H1 (cell line): ENCODE measurements around the gene TNIK. TPM values are rescaled to one million over a fixed set of nuclear protein-coding genes. Genes with fewer than 3 reads are reported as not detected.
A peak's percentile ranks its signal among the peaks of the same experiment; 100 is the strongest.

Source experiments
- CTCF ChIA-PET: fragments of 300-600 bp; sonication (Branson Sonifier 250); formaldehyde crosslinking; loops from one replicate; lab custom pipeline; 2021; ENCODE audit not compliant: partially characterized antibody; lab: Charles Lee
- POLR2A ChIA-PET: fragments of 300-600 bp; sonication (Branson Sonifier 250); formaldehyde crosslinking; loops from one replicate; lab custom pipeline; 2021; ENCODE audit warnings: inconsistent platforms; ENCODE audit not compliant: partially characterized antibody; lab: Charles Lee
- DNase-seq, 2 experiments: peaks; one replicate each; pipeline versions ENCODE4 v3.0.0 to v3.0.0-alpha.2; 2010 to 2022; ENCODE audit warnings: low spot score in 2 of 2, low read depth in 1 of 2, mixed read lengths in 1 of 2
- FAIRE-seq: peaks from 2 replicates; lab custom pipeline; 2011; peaks lifted over from hg19 to GRCh38; lab: Jason Lieb, UNC
- H2AFZ ChIP-seq: 2 replicates; pipeline ENCODE4 v1.8.1; 2012; ENCODE audit warnings: low read length, inconsistent platforms
- H2AK5ac ChIP-seq: 2 replicates; pipeline ENCODE4 v1.6.1; 2013; ENCODE audit warnings: low read depth, low read length
- H2BK120ac ChIP-seq: replicated peaks from 2 replicates; pipeline ENCODE3; 2013; ENCODE audit warnings: low read depth, low read length, inconsistent platforms
- H2BK12ac ChIP-seq: 2 replicates; pipeline ENCODE4 v1.6.1; 2013; ENCODE audit warnings: low read depth, low read length
- H2BK15ac ChIP-seq: 2 replicates; pipeline ENCODE4 v1.6.1; 2013; ENCODE audit warnings: low read length
- H2BK20ac ChIP-seq: 2 replicates; pipeline ENCODE4 v1.6.1; 2013; ENCODE audit warnings: low read length
- H2BK5ac ChIP-seq: 2 replicates; pipeline ENCODE4 v1.6.1; 2013; ENCODE audit warnings: low read depth, low read length
- H3K14ac ChIP-seq: 2 replicates; pipeline ENCODE4 v1.6.1; 2013; ENCODE audit warnings: inconsistent platforms; ENCODE audit not compliant: insufficient read length
- H3K18ac ChIP-seq: 2 replicates; pipeline ENCODE4 v1.6.1; 2013; ENCODE audit warnings: low read length; ENCODE audit errors: extremely low read depth
- H3K23ac ChIP-seq: 2 replicates; pipeline ENCODE4 v1.6.1; 2013; ENCODE audit warnings: inconsistent platforms; ENCODE audit not compliant: insufficient read length
- H3K23me2 ChIP-seq: 2 replicates; pipeline ENCODE4 v1.6.1; 2013; ENCODE audit warnings: low read depth, low read length
- H3K27ac ChIP-seq: 2 replicates; pipeline ENCODE4 v1.6.1; 2011; ENCODE audit warnings: low read depth, low read length, inconsistent platforms
- H3K27me3 ChIP-seq, 4 experiments: replicated peaks in 1 of 4; 1 replicate in 1 of 4; 2 replicates in 3 of 4; pipeline versions ENCODE4 v1.6.1 to v1.8.1; 2011 to 2013; ENCODE audit warnings: low read length in 3 of 4, mild to moderate bottlenecking in 3 of 4, inconsistent platforms in 2 of 4, mixed read lengths in 2 of 4, moderate library complexity in 1 of 4; ENCODE audit not compliant: control insufficient read depth in 3 of 4, insufficient read depth in 3 of 4; ENCODE audit errors: extremely low read depth in 1 of 4
- H3K36me3 ChIP-seq, 4 experiments: 2 replicates each; pipeline versions ENCODE4 v1.6.1 to v1.8.1; 2011 to 2013; ENCODE audit warnings: mild to moderate bottlenecking in 4 of 4, low read length in 3 of 4, moderate library complexity in 2 of 4, control low read depth in 1 of 4, inconsistent platforms in 1 of 4; ENCODE audit not compliant: insufficient read depth in 4 of 4, control insufficient read depth in 2 of 4
- H3K4ac ChIP-seq: replicated peaks from 2 replicates; pipeline ENCODE3; 2013; ENCODE audit warnings: low read length, low read depth, mixed read lengths, inconsistent platforms; ENCODE audit not compliant: insufficient read length
- H3K4me1 ChIP-seq, 4 experiments: replicated peaks in 1 of 4; 1 replicate in 1 of 4; 2 replicates in 3 of 4; pipeline versions ENCODE4 v1.6.1 to v1.8.1; 2011 to 2013; ENCODE audit warnings: low read length in 3 of 4, inconsistent platforms in 2 of 4, mixed read lengths in 1 of 4; ENCODE audit not compliant: insufficient read depth in 4 of 4, control insufficient read depth in 3 of 4
- H3K4me2 ChIP-seq, 2 experiments: 2 replicates each; pipeline versions ENCODE4 v1.6.1 to v1.8.1; 2011 to 2013; ENCODE audit warnings: low read depth in 2 of 2, low read length in 2 of 2, control low read depth in 1 of 2, inconsistent platforms in 1 of 2, mild to moderate bottlenecking in 1 of 2; ENCODE audit not compliant: insufficient read depth in 1 of 2
- H3K4me3 ChIP-seq, 4 experiments: fragments of 200-600, 300-600 bp in 1 of 4; sonication (generic), shearing (Covaris generic), sonication (Bioruptor Twin) in 1 of 4; 2 replicates each; pipeline versions ENCODE4 v1.5.1 to v1.8.1; 2011 to 2016; ENCODE audit warnings: low read length in 4 of 4, low read depth in 3 of 4, control low read depth in 2 of 4, inconsistent platforms in 2 of 4, mild to moderate bottlenecking in 2 of 4, mixed read lengths in 1 of 4, moderate library complexity in 1 of 4; ENCODE audit not compliant: insufficient read depth in 2 of 4; ENCODE audit errors: extremely low read depth in 1 of 4
- H3K56ac ChIP-seq: replicated peaks from 2 replicates; pipeline ENCODE3; 2013; ENCODE audit warnings: low read depth, mild to moderate bottlenecking, mixed read lengths, low read length, inconsistent platforms; ENCODE audit not compliant: insufficient read length
- H3K79me1 ChIP-seq: 2 replicates; pipeline ENCODE4 v1.6.1; 2013; ENCODE audit warnings: low read depth, low read length, control low read depth
- H3K79me2 ChIP-seq, 2 experiments: 2 replicates each; pipeline versions ENCODE4 v1.6.1 to v1.8.1; 2012 to 2013; ENCODE audit warnings: low read length in 2 of 2, mild to moderate bottlenecking in 2 of 2, inconsistent platforms in 1 of 2; ENCODE audit not compliant: insufficient read depth in 2 of 2, control insufficient read depth in 1 of 2
- H3K9ac ChIP-seq, 4 experiments: replicated peaks in 1 of 4; 1 replicate in 1 of 4; 2 replicates in 3 of 4; pipeline versions ENCODE4 v1.6.1 to v1.8.1; 2011 to 2013; ENCODE audit warnings: low read depth in 3 of 4, low read length in 3 of 4, control low read depth in 2 of 4, mild to moderate bottlenecking in 2 of 4, moderate library complexity in 2 of 4, inconsistent platforms in 1 of 4; ENCODE audit errors: extremely low read depth in 1 of 4
- H3K9me3 ChIP-seq, 2 experiments: 2 replicates each; pipeline versions ENCODE4 v1.6.1 to v1.8.1; 2012 to 2013; ENCODE audit warnings: mild to moderate bottlenecking in 2 of 2, moderate library complexity in 2 of 2, control low read depth in 1 of 2, inconsistent platforms in 1 of 2, low read depth in 1 of 2, low read length in 1 of 2, mixed read lengths in 1 of 2; ENCODE audit not compliant: insufficient read depth in 2 of 2
- H4K20me1 ChIP-seq, 2 experiments: replicated peaks in 1 of 2; 2 replicates each; pipeline versions ENCODE3 to v1.8.1; 2011 to 2013; ENCODE audit warnings: inconsistent platforms in 2 of 2, low read length in 2 of 2, mild to moderate bottlenecking in 1 of 2; ENCODE audit not compliant: insufficient read depth in 2 of 2, control insufficient read depth in 1 of 2
- H4K5ac ChIP-seq: 2 replicates; pipeline ENCODE4 v1.6.1; 2013; ENCODE audit warnings: low read length, low read depth, mixed read lengths, inconsistent platforms; ENCODE audit not compliant: insufficient read length
- H4K8ac ChIP-seq: 2 replicates; pipeline ENCODE4 v1.8.0; 2013; ENCODE audit warnings: mild to moderate bottlenecking, moderate library complexity, low read length, inconsistent platforms; ENCODE audit not compliant: insufficient read depth; ENCODE audit errors: extremely low read depth
- H4K91ac ChIP-seq: replicated peaks from 2 replicates; pipeline ENCODE3; 2013; ENCODE audit warnings: low read length, mixed read lengths, inconsistent platforms; ENCODE audit not compliant: insufficient read length
- ASH2L ChIP-seq: fragments of 200-600, 300-600 bp; sonication (generic); IDR thresholded peaks from one replicate; pipeline ENCODE4 v1.7.1; 2017; ENCODE audit warnings: low read length
- BRCA1 ChIP-seq: IDR thresholded peaks from 2 replicates; pipeline ENCODE4 v1.6.1; 2012; ENCODE audit warnings: low read depth, low read length, improper control_type of control experiment
- CHD2 ChIP-seq: IDR thresholded peaks from 2 replicates; pipeline ENCODE4 v1.6.1; 2012; ENCODE audit warnings: low read length, improper control_type of control experiment
- CTCF ChIP-seq, 3 experiments: IDR thresholded peaks; 1 replicate in 2 of 3; 2 replicates in 1 of 3; pipeline versions ENCODE4 v1.5.1 to v1.6.1; 2011; ENCODE audit warnings: low read length in 3 of 3, mild to moderate bottlenecking in 3 of 3, inconsistent platforms in 2 of 3, low read depth in 1 of 3, moderate library complexity in 1 of 3; ENCODE audit not compliant: insufficient read depth in 1 of 3; ENCODE audit errors: control extremely low read depth in 1 of 3
- GTF2F1 ChIP-seq: IDR thresholded peaks from 2 replicates; pipeline ENCODE4 v1.6.1; 2012; ENCODE audit warnings: low read depth, low read length, improper control_type of control experiment, borderline replicate concordance
- KDM4A ChIP-seq: IDR thresholded peaks from one replicate; pipeline ENCODE4 v1.7.1; 2012; ENCODE audit warnings: low read depth, mild to moderate bottlenecking, moderate library complexity, low read length, inconsistent platforms; ENCODE audit not compliant: severe bottlenecking
- MAX ChIP-seq: IDR thresholded peaks from 2 replicates; pipeline ENCODE4 v1.6.1; 2012; ENCODE audit warnings: inconsistent platforms
- POLR2A ChIP-seq, 2 experiments: IDR thresholded peaks; 1 replicate in 1 of 2; 2 replicates in 1 of 2; pipeline ENCODE4 v1.6.1; 2011; ENCODE audit warnings: low read depth in 2 of 2, low read length in 2 of 2, mild to moderate bottlenecking in 2 of 2; ENCODE audit errors: control extremely low read depth in 1 of 2
- RBBP5 ChIP-seq: IDR thresholded peaks from 2 replicates; pipeline ENCODE4 v1.7.1; 2012; ENCODE audit warnings: low read depth, mild to moderate bottlenecking, inconsistent platforms, low read length, moderate library complexity, borderline replicate concordance
- SP2 ChIP-seq: IDR thresholded peaks from 2 replicates; pipeline ENCODE4 v1.6.1; 2012; ENCODE audit warnings: mild to moderate bottlenecking, low read length, inconsistent platforms
- SRF ChIP-seq: IDR thresholded peaks from 2 replicates; pipeline ENCODE4 v1.6.1; 2011; ENCODE audit warnings: mild to moderate bottlenecking, low read depth, low read length, moderate library complexity
- WGBS, 2 experiments: shearing (Covaris generic) in 1 of 2; methylation state at CpG; one replicate each; pipeline versions ENCODE4 v1.1.6 to v1.1.7; 2013 to 2015; ENCODE audit warnings: low lambda C conversion rate in 2 of 2, mixed read lengths in 2 of 2, inconsistent platforms in 1 of 2, low coverage in 1 of 2, missing lambda C conversion rate in 1 of 2; ENCODE audit not compliant: insufficient replicate concordance in 2 of 2, insufficient coverage in 1 of 2, insufficient read length in 1 of 2; ENCODE audit errors: extremely low coverage in 1 of 2, missing lambda C conversion rate in 1 of 2; 5-methylcytosine and 5-hydroxymethylcytosine counted together
- polyA plus RNA-seq, 7 experiments: library from polyadenylated mRNA; depleted of rRNA in 3 of 7; stranded (reverse) in 5 of 7; unstranded in 2 of 7; fragments of >200 nt in 5 of 7; fragments of 200-250 nt in 2 of 7; gene quantifications; 1 replicate in 5 of 7; 2 replicates in 1 of 7; 4 replicates in 1 of 7; pipeline versions ENCODE4 v1.2.1 to v1.2.3, GENCODE V29; 2011 to 2013; ENCODE audit warnings: missing spikeins in 2 of 7, mixed read lengths in 2 of 7
- total RNA-seq: library from RNA; stranded (reverse); fragmentation: NEBNext Ultra II Directional; extraction: Animal tissue kit (Norgen Biotek cat#: 25700); gene quantifications from 2 replicates; pipeline ENCODE4 v1.2.1, GENCODE V29; 2021

TNIK gene
- total and polyA plus RNA-seq, 2 of the 8 experiments (the other 6 are each of a cell fraction or from before 2014, with no cell fraction given) = 7.4 to 42.0 TPM

GRCh38 chr3:171468296-171468906, 8.2 kb upstream of the TNIK start:
- POLR2A ChIA-PET = no interaction called here
- Histone ChIP-seq H2BK15ac (no peak overlapping the region), H3K79me1 (no peaks in the 10 kb centered on the region), H2BK5ac (no peak overlapping the region), H3K4me1 (0 out of 7 replicates have a peak, but pooled peaks cover 0 to 2% (median 0%) of the 10 kb centered on the region in 4 experiments), H3K27ac (no peak overlapping the region), H3K27me3 (no peaks in the 10 kb centered on the region), H3K18ac (no peak overlapping the region), H3K36me3 (no peaks in the 10 kb centered on the region), H2AK5ac (no peak overlapping the region), H3K56ac (no peak overlapping the region), H3K14ac (no peak overlapping the region), H2AFZ (no peak overlapping the region), H3K9ac (no peak overlapping the region), H3K23me2 (no peaks in the 10 kb centered on the region), H2BK12ac (no peak overlapping the region), H4K5ac (no peak overlapping the region), H2BK20ac (no peak overlapping the region), H3K4ac (no peak overlapping the region), H4K8ac (0 out of 2 replicates have a peak overlapping the region, but pooled peaks have one; percentile 16), H3K9me3 (no peaks in the 10 kb centered on the region), H4K20me1 (no peaks in the 10 kb centered on the region), H3K4me2 (no peak overlapping the region), H2BK120ac (no peak overlapping the region), H3K23ac (no peak overlapping the region), H4K91ac (no peak overlapping the region), H3K79me2 (no peaks in the 10 kb centered on the region), H3K4me3 (no peak overlapping the region)
- FAIRE-seq (no peak), DNase-seq (no peak)
- 93% methylated on average over 6 of the region's 6 CpGs; no CpG with 5 or more reads in 1 of the 2 experiments for WGBS, 2 experiments
- CTCF ChIA-PET = interaction anchor here (0.6 to 1.4 kb wide), 3 partner anchors 95 to 305 kb away, joined by 3 to 4 read pairs (median 3); no protein-coding TSS in a partner anchor
- TF ChIP-seq CTCF (IDR thresholded peaks at IDR 0.05; ENCODE audit: control extremely low read depth in 1 of 3, insufficient read depth in 1 of 3, low read depth in 1 of 3, low read length in 3 of 3) = no peak
- no peak for TF ChIP-seq GTF2F1
- no peak for TF ChIP-seq SP2
- TF ChIP-seq BRCA1 = no peak
- no peak for TF ChIP-seq KDM4A
- no peak for TF ChIP-seq RBBP5
- no peak for TF ChIP-seq POLR2A (IDR thresholded peaks at IDR 0.05; ENCODE audit: control extremely low read depth in 1 of 2, low read depth in 2 of 2, low read length in 2 of 2)
- TF ChIP-seq SRF = no peak
- TF ChIP-seq MAX = no peak
- TF ChIP-seq ASH2L = no peak
- TF ChIP-seq CHD2 = no peak
